DMS153 treated with DMSO at 0.1 percent for 48 hours (cell line): ENCODE data around the gene OR10G7.
"Not testable (repeated sequence)": the region's sequence is repeated elsewhere in the genome, so short reads cannot be mapped to it uniquely, and the experiment has no call there.

Experiments used
- DNase-seq: peaks from one replicate; lab custom pipeline; 2025; ENCODE audit not compliant: unreplicated experiment; lab: John Stamatoyannopoulos, UW

Gene OR10G7

DNA sequence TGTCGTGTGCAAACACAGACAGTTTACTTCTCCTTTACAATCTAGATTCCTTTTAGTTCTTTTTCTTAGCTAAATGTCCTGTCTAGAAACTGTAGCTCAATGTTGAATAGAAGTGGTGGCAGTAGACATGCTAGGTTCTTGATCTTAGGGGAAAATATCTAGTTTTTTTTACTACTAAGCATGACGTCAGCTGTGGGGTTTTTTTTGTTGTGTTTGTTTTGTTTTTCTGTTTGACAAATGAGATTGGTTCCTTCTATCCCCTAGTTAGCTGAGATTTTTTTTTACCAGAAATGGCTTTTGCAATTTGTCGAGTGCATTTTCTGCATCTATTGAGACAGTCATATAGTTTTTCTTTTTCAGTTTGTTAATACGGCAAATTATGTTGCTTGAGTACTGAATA is 2.3 kb upstream of the OR10G7 start:
- DNase-seq, result no peak

DNA sequence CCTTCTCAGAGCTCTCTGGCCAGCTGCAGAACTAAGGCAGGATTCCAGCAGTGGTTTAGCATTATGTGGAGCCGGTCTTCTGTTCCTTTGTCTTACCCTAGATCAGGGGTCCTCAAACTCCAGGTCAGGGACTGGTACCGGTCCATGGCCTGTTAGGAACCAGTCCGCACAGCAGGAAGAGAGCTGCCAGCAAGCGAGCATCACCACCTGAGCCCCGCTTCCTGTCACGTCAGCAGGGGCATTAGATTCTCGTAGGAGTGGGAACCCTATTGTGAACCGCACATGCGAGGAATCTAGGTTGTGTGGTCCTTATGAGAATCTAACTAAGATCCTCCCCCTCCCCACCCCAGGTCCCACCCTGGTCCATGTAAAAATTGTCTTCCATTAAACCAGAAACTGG is 1.6 kb downstream of the OR10G7 start:
- DNase-seq, result no peak

DNA sequence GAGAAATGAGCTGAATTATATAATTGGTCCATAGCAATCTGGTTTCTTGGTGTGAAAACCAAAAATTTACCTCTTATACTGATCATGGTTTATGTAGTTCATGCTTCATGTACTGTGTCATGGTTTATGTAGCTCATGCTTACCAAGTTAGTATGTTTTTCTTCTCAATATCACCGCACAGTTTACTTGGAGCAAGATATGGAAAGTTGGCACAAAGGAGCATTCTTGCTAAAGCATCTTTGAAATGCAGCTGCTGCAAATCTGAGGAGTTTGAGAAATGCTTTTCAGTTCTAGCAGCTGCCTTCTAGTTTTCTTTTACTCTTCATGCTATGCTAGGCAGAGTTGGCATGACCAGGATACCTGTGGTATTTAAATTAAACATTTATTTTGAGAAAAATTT is 4.5 kb downstream of the OR10G7 start:
- DNase-seq, result no peak

DNA sequence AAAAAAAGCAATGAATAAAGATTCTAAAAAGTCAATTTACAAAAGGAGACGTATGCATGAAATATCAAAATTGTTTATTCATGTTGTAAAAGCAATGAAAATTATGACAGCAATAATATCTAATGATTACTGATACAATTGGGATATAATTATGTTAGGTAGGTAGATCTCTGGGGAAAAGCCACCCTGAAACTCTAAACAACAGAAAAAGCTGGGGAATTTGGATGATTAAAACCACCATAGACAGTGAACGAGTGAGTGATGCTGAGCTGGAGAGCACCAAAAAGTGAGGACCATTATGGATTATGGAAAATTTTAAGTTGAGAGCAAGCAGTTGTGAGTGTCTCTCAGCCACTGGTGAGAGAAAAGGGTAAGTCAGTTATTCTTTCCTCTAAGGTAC is 14.6 kb downstream of the OR10G7 start, which contains the start of gene OR10G8:
Gene OR10G8, plus strand, starts transcription at position 301 of the 400 bp plus-strand sequence. CDS start 2,825 bp downstream, outside the sequence.
- DNase-seq, result no peak

DNA sequence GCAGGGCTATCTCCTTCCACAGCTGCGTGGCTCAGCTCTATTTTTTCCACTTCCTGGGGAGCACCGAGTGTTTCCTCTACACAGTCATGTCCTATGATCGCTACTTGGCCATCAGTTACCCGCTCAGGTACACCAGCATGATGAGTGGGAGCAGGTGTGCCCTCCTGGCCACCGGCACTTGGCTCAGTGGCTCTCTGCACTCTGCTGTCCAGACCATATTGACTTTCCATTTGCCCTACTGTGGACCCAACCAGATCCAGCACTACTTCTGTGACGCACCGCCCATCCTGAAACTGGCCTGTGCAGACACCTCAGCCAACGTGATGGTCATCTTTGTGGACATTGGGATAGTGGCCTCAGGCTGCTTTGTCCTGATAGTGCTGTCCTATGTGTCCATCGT is 25.3 kb downstream of the OR10G7 start:
- DNase-seq, result not testable (repeated sequence)

DNA sequence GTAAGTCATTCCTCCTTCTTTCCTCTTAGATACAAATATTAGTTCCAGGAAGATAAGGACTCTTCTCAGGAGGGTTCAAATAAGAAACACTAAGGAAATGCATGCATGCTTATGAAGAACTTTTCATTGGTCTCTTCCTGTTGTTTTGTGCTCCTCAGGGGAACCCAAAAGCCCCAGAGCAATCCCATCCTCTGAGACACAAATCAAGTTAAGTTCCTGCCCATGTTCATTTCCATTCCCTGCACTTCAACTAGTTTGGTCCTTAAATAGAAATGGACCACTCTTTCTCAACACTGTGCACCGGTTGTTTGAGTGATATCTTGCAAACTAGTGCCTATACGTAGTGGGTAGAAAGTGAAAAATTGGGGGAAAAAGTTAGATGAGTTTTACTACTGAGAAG is 28.4 kb downstream of the OR10G7 start, which contains the start of gene OR10G4:
Gene OR10G4, plus strand, starts transcription at position 301 of the 400 bp plus-strand sequence. CDS start 2,578 bp downstream, outside the sequence.
- DNase-seq, result no peak

DNA sequence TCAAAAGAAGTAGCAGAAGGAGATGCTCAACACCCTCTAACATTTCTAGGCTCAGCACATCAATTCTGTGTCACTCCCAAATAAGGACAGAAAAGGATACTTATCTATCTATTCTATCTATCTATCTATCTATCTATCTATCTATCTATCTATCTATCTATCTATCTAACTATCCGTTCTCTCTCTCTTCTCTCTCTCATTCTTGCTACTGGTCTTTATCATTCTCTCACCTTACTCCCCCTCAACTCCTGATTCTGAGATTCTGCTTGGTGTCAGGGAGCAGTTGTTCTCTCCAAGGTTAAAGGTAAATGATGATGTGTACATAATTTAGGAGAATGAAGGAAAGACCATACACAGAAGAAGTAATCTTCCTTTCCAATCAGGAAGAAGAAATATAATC is 46.0 kb downstream of the OR10G7 start, which contains the start of gene OR10G6:
Gene OR10G6, minus strand, starts transcription at position 43 of the 400 bp plus-strand sequence. Its CDS starts 0 bp downstream, at position 43.
- DNase-seq, result no peak
